ENCODE measurements around the gene TBRG1.
"Not testable (repeated sequence)": the region's sequence is repeated elsewhere in the genome, so short reads cannot be mapped to it uniquely, and the experiment has no call there.

TBRG1 gene, protein sequence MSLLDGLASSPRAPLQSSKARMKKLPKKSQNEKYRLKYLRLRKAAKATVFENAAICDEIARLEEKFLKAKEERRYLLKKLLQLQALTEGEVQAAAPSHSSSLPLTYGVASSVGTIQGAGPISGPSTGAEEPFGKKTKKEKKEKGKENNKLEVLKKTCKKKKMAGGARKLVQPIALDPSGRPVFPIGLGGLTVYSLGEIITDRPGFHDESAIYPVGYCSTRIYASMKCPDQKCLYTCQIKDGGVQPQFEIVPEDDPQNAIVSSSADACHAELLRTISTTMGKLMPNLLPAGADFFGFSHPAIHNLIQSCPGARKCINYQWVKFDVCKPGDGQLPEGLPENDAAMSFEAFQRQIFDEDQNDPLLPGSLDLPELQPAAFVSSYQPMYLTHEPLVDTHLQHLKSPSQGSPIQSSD

DNA sequence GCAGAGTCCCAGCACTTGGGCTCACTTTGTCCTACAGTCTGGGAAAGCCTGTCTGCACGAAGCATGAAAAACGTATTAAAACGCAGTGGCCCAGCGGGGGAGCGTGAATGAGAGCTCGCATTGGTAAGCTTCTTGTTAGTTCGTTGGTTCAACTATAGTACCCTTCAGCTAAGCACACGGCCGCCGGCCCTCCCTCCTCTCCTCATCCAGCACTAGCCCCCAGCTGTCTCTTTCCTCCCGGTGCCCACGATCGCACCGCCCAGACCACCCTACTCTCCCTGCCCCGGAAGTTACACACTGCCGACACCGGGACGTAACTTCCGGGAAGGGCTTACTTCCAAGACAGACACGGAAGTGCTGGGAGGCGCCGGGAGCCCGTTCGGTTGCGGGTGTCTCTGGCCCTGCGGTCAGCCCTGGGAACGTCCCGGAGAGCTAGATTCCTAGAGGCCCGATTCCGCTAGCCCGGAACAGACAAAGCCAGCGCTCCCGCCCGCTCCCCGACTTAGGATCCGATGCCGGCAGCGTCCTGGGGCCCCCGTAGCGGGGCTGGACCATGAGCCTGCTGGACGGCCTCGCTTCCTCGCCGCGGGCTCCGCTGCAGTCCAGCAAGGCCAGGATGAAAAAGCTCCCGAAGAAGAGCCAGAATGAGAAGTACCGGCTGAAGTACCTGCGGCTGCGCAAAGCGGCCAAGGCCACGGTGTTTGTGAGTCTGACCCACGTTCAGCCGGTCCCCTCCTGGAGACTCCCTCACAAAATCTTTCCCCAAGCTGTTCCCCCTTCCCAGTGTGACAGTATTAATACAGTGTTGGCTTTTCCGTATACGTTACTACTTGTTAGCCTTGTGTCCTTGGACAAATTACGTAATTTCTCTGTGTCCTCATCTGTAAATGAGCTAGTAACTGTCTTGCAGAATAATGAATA lies at the start of gene TBRG1:
Gene TBRG1, plus strand, starts transcription at position 334 of the 921 bp plus-strand sequence. Its CDS starts 220 bp downstream, at position 554.
- DNase-seq = peak; percentile 80

DNA sequence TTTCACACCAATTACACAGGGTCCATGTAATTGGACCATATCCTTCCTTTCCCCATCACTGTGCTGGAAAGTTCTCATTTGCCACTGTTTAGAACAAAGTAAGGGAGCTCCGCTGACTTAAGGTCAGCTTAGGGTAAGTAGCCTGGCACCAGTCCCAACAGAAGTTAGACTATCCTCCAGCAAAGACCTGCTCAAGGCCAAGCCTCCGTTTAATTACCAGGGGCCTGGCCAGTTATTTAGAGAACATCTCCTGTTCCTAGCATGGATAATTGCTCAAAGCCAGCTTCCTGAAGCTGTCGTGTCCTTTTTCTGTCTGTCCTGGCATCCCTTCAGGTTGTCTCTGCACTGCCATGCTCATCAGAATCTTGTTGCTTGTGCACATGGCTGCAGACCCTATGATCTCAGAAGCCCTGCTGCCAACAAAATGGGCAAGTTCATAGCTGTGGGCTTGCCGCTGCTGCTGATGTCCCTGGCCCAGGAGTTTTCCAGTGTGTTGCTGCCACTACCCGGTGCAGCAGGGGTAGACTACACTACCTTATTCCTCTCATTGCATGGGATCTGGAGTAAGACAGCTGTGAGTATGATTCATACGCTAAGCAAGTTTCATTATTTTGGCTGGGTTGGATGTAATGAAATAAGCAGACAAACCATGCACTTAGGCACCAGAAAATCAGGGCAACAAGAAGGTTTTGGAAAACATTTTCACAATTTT lies 44.8 kb upstream of the TBRG1 start:
- no peak for DNase-seq

DNA sequence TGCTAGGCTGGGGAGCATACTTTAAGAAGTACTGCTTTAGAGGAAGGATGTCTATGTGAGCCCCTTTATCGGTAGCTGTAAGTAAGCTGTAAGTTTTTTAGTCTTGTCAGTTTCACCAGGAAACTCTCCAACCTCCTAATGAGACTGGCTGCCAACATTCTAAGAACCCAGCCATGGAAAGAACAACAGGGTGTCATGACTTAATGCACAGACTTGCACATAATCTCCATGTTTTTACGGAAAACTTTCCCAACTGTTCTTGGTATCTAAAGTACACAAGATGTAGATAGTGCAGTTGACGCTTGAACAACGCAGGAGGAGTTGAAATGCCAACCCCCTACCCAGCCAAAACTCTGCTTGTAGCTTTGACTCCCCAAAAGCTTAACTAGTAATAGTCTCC lies 43.9 kb upstream of the TBRG1 start:
- no peak for DNase-seq

DNA sequence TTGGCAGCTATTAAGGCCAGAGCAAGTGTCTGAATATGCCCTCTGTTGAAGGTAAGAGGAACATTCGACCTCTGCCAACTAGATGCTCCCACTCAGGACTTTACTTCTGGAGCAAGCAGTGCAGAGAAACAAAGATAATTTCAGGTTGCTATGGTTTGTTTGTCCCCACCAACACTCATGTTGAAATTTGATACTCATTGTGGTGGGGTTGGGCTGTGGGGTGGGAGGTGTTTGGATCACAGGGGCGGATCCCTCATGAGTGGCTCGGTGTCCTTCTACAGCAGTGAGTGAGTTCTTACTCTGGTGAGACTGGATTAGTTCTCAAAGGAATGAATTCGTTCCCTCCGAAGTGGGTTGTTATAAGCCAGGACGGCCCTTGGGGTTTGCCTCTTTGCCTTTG lies 40.8 kb upstream of the TBRG1 start:
- no peak for DNase-seq

DNA sequence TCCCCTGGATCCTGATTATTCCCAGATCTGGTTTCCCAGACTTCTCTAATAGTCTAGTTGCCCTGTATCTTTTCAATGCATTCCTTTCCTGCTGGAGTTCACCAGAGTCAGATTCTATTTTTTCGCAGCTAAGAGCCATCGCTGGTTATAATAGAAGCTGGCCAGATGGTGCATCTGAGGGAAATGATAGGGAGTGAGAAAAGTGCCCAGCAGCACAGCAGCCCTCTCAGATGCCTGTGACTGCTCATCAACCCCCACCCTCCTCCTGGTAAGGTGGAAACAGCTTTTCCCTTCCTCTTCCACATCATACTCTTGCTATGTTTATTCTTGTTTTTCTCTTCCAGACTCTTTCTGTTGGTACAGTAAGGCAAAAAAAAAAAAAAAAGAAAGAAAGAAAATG lies 40.1 kb upstream of the TBRG1 start:
- no peak for DNase-seq

DNA sequence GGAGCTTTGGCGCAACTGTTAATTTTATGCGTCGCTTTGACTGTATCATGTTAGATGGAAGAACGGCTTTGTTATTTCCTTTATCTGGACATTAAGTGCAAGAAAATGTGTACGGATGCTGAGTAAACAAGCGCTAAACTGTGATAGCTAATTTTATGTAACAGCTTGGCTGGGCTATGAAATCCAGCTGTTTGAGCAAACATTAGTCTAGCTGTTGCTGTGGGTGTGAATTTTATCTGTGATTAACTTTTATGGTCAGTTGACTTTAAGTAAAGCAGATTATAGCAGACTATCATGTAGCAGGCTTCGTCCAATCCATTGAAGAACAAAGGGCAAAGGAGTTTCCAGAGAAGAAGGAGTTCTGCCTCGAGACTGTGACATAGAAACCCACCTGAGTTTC lies 38.9 kb upstream of the TBRG1 start:
- no peak for DNase-seq

DNA sequence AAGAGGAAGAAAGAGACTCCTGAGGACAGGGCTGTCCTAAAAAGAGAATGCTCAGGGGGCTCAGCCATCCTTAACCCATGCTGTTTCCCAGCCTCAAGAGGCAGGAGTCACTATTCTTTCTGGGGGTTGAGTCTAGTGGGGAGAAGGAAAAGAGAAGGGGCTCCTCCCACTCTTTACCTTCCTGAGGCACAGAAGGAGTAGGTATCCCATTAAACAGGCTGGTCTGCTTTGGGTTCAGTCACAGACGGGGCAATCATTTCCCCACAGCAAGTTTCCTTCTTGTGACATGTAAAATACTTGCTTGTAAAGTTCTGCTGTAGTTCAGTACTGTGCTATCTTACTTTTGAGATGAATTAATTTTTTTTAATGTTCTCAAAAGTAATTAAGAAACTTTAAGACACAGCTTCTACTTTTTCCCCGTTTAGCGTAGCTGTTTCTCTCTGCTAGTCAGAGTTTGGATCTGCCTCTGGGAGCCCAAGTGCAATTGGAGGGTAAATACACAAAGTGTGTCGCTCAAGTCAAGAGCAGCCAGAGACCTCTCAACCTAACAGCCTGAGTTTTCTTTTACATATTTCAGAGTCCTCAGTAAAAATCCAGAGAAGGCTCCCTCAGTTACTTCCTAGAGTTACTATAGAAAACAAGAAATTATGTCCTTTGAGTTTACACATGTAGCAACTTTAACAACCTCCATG lies 37.8 kb upstream of the TBRG1 start:
- no peak for DNase-seq

DNA sequence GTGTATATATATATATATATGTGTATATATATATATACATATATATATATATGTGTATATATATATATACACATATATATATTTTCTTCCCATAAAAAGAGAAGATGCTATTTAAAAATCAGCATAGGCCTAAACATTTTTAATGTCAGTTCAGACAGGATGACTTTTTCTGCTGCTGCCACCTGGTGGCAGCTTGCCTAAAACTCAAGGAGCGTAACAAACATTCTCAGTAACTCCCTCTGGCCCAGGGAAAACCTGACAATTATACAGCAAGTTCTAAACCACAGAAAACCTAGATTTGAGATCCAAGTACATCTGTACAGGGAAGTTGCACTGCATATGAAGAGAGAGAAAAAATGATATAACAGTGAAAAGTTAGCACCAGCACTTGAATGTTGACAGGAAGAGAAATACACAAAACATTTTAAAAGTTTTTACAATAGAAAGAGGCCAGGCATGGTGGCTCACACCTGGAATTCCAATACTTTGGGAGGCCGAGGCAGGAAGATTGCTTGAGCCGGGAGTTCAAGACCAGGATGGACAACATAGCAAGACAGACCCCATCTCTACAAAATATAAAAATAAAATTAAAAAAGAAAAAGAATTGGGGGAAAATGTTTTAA lies 36.3 kb upstream of the TBRG1 start:
- peak; percentile 49 for DNase-seq

DNA sequence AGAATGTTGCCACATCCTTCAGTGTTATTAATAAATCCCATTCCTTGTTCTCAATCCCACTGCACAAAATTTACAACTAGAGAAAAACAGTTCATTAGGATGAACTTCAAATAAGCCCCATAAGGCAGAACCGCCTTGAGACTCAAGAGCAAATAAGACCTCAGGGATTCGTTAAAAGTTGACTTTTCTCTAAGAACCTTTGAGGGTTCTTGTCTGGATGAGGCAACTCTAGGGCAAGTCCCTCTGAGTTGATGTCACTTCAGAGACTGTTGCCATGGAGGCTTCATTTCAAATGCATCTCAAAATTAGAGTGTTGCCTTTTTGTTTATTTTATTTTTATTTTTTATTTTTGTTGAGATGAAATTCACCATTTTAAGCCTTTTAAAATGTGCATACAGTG lies 31.2 kb upstream of the TBRG1 start:
- DNase-seq = no peak

DNA sequence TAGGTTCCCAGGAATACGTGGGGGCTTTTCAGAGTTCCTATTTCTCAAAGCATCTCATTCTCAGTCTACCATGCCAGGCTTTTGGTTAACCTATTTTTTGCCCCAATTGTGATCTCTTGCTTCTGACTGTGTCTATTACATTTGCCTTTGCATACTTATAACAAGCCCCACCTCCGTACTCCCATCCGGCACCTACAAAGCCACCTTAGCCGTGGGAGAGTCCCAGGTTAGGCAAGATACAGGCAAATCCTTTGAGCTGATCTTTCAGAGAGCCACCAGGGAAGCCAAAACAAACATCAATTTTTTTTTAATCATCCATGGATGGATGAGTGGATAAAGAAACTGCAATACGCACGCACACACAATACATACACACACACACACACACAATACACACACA lies 30.0 kb upstream of the TBRG1 start:
- DNase-seq = no peak

DNA sequence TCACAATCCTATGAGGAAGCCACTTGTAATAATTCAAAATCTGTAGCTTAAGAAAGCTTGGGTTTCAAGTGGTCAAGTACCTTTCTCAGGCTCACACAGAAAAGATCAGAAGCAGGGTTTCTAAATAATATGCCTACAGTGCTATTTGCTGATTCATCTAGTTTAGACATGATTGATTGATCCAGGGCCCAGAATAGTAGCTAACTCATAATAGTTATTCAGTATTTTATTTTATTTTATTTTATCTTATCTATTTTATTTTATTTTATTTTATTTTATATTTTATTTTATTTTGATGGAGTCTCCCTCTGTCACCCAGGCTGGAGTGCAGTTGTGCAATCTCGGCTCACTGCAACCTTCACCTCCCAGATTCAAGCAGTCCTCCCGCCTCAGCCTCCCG lies 27.4 kb upstream of the TBRG1 start:
- no peak for DNase-seq

DNA sequence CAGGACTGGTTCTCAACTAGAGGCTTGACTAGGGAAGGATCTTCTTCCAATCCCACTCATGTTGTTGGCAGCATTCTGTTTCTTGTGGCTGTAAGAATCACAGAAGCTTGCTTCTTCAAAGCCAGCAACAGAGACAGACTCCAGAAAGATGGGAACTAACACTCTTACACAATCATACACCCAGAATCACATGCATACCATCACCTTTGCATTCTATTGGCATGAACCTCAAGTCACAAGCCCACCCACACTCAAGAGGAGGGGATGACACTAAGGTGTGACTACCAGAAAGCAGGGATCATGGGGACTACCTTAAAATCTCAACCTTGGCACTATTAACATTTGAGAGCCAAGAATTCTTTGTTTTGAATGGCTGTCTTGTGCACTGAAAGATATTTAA lies 25.0 kb upstream of the TBRG1 start:
- no peak for DNase-seq

DNA sequence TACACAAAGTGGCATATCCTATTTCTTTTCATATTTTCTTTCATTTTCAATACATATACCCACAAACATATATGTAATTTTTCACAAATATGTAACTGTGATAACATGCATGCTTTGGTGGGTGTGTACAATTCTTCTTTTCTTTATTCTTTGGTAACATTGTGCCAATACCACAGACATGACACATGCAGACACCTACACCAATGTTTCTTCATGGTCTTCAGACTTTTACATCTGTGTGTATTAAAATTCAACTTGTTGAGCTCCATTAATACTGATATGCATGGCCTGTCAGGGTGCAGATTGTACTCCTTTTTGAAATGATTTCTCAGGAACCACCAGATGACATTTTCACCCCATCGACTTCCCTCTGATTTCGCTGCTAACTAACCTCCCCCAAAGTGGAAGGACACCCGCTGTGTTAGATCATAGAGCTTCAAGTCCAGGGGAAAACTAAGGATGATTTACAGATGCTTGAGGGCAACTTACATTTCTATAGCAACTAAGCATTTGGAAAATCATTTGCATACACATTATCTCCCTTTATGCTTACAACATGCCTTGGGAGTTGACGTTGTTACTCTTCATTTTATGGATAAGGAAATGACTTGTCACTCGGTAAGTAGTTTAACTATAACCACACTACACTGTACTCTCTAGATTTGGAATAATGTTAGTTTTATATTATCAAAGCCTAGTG lies 21.9 kb upstream of the TBRG1 start:
- DNase-seq = no peak

DNA sequence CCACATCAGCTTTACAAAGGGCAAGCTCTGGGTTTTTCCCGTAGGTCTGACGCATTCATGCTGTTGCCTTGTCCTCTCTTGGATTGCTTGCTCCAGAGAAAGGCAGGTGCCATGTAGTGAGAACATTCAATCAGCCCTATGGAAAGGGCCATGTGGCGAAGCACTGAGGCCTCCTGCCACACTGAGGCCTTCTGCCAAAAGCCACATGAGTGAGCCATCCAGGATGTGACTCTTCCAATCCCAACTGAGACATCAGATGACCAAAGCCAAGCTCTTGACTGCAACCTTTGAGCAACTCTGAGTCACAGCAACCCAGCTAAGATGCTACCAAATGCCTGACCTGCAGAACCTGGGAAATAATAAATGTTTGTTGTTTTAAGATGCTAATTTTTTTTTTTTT lies 20.5 kb upstream of the TBRG1 start:
- no peak for DNase-seq

DNA sequence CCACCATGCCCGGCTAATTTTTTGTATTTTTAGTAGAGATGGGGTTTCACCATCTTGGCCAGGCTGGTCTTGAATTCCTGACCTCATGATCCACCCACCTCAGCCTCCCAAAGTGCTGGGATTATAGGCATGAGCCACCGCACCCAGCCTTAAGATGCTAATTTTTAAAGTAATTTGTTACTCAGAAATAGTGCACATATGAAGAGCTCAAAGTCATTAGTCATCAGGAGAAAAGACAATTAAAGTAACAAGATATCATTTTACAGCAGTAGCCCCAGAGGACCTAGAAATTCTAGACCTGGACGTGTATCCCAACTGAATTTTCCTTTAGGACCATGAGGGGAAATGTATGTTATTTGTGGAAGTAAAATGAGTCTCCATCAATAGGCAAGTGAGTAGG lies 19.9 kb upstream of the TBRG1 start:
- not testable (repeated sequence) for DNase-seq

DNA sequence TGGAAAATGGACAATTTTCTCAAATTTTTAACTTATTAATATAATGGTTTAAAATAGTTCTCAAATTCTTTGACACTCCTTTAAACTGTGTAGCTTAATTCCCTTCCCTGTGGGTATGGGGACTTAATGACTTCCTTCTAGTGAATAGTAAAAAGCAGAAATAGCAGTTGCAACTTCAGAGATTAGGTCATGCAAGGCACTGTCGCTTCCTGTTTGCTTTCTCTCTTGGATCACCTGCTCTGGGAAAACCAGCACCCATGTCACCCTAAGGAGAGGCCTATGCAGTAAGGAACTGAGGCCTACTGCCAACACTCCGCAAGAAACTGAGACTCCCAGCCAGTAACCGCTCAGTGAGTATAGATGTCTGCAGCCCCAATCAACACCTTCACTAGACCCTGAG lies 16.9 kb upstream of the TBRG1 start:
- no peak for DNase-seq

DNA sequence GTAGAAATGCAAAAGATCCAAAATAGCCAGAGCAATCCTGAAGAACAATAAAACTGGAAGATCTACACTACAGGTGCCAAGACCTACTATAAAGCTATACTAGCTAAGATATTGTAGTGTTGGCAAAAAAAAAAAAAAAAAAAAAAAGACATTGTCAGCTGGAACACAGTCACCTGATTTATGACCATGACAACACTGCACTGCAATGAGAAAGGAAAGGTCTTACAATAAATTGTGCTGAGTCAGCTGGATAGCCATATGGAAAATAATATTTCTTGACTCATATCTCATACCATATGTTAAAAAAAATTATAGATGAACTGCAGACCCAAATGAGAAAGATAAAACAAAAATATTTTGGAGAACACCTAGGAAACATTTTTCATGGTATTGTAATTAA lies 14.5 kb upstream of the TBRG1 start:
- DNase-seq = no peak

DNA sequence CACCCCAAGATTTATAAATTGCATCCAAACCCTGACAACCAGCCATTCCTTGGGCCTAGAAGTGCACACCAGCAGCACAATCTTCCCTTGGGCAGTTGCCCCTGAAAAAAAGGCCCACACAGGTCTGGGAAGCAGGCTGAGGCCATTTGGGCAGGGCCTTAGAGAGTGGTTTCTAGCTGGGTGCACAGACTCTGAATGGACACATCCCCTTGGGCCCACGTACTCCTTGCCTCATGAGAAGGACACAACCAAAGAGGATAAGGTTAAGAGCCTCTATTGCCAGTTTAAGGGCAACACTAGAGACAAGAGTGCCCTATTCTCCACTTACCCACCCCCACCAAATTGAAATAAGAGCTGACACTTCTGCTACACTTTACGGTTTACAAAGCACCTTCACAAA lies 12.4 kb upstream of the TBRG1 start:
- no peak for DNase-seq

DNA sequence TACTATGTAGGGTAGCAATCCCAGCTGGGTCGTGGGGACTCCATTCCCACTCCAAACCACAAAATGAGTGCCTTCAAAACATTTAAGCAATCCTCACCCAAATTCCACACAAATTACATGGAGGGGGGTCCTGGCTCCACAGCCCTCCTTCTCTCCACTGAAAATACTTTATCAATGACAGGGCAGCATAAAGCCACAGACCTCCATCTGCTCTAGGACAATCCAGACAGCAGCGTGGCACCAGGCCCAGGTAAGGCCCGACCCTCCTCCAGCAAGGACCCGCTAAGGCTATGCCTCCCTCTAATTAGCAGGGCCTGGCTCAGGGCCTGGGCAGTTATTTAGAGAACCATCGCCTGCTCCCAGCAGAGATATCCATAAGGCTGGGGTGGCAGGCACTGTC lies 11.6 kb upstream of the TBRG1 start, which contains the start of gene PANX3:
Gene PANX3, plus strand, starts transcription at position 365 of the 400 bp plus-strand sequence. CDS start 129 bp downstream, outside the sequence.
- no peak for DNase-seq

DNA sequence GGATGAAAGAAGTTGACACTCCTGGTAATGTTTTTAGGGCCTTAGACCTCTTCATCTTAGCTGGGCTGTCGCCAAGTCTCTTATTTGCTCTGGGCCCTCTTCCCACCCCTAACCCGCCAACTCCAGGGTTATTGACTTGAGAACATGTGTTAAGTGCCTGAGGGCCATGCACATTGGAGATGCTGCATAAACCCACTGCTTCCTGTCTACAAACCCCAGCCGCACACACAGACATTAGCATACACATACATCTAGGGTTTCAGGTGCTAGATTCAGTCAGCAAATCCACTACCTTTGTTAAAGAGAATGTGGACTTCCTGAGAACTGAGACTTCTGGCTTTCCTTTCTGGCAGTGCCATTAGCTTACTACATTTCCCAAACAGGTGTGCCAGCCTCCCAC lies 10.6 kb upstream of the TBRG1 start:
- no peak for DNase-seq

DNA sequence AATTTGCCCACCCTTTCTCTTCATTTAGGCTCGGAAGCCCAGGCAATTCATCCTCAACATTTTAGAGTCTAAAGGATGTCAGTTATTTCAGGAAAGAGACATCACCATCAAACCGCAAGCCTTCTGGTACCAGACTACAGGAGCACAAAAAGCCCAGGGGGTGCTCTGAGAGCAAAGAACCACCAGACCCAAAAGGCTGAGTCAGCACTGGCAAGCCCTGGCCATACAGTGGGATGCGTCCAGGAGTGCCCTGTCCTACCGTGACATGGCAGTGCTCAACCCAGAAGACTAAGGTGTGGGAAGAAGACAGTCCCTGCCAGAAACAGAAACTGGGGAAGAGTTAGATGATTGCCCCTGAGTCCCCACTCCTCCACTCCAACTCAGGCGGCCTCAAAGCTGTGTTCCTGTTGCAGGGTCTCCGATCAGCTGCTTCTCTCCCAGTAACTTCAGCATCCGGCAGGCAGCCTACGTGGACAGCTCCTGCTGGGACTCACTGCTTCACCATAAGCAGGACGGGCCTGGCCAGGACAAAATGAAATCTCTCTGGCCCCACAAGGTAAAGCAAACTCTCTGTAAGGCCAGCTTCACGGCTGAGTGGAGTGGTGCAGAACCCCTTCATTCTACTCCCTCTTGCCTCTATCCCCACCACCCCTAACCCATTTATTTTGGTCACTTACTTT lies 10.0 kb upstream of the TBRG1 start:
- DNase-seq = no peak
